Neural crest cell (in vitro differentiated cells): ENCODE data around the gene RNU1-1. TPM values are rescaled to one million over a fixed set of nuclear protein-coding genes. Genes with fewer than 3 reads are reported as not detected.
"Not testable (repeated sequence)": the region's sequence is repeated elsewhere in the genome, so short reads cannot be mapped to it uniquely, and the experiment has no call there.

Source experiments
- DNase-seq: peaks from one replicate; pipeline ENCODE4 v3.0.0; 2021; ENCODE audit warnings: low read depth, mixed read lengths, low spot score
- H3K27ac Mint-ChIP-seq: one replicate; pipeline ENCODE4 v1.8.0; 2021; ENCODE audit warnings: mild to moderate bottlenecking, mixed read lengths; ENCODE audit not compliant: unreplicated experiment
- H3K27me3 Mint-ChIP-seq: 2 replicates; pipeline ENCODE4 v1.8.0; 2021; ENCODE audit warnings: low read depth, mild to moderate bottlenecking, mixed read lengths
- H3K36me3 Mint-ChIP-seq: 2 replicates; pipeline ENCODE4 v1.8.0; 2021; ENCODE audit warnings: low read depth, mild to moderate bottlenecking, mixed read lengths
- H3K4me1 Mint-ChIP-seq: 2 replicates; pipeline ENCODE4 v1.8.0; 2021; ENCODE audit warnings: mixed read lengths
- H3K4me3 Mint-ChIP-seq: one replicate; pipeline ENCODE4 v1.8.0; 2021; ENCODE audit warnings: mild to moderate bottlenecking, mixed read lengths
- H3K9me3 Mint-ChIP-seq: 2 replicates; pipeline ENCODE4 v1.8.0; 2021; ENCODE audit warnings: mixed read lengths
- CTCF ChIP-seq: fragments of 200-600 bp; sonication (generic); conservative IDR thresholded peaks from 2 replicates; pipeline ENCODE4 v1.5.0; 2021; ENCODE audit warnings: antibody characterized with exemption, mild to moderate bottlenecking
- total RNA-seq: library from RNA; stranded (reverse); gene quantifications from 2 replicates; pipeline ENCODE4 v1.2.1, GENCODE V29; 2021

RNU1-1 gene
- total RNA-seq, 1 donor from 2014 or later = 3,042 TPM

DNA sequence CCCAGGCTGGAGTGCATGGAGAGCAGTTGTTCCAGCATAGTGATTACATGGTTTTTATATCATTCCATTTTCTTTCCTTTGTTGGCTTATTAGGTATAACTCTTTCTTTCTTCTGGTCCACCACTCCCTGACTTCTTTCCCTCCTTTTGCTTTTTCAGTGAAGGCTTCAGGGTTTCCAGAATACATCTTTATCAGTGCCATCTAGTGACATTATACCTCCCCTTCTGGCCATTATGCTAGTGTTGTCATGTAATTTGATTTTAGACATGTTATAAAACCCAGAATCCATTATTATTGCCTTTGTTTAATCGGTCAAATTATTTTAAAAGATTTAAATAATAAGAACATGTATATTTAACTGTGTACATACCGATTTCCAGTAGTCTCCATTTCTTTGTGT lies 10.6 kb downstream of the RNU1-1 start:
- peaks cover 6% of the 10 kb centered on the region for H3K4me1 Mint-ChIP-seq
- TF ChIP-seq CTCF = no peak
- H3K4me3 Mint-ChIP-seq = no peak overlapping the region
- no peak for DNase-seq
- H3K9me3 Mint-ChIP-seq = peaks cover 5% of the 10 kb centered on the region
- no peaks in the 10 kb centered on the region for H3K27me3 Mint-ChIP-seq
- H3K36me3 Mint-ChIP-seq = no peaks in the 10 kb centered on the region
- H3K27ac Mint-ChIP-seq = no peak overlapping the region

DNA sequence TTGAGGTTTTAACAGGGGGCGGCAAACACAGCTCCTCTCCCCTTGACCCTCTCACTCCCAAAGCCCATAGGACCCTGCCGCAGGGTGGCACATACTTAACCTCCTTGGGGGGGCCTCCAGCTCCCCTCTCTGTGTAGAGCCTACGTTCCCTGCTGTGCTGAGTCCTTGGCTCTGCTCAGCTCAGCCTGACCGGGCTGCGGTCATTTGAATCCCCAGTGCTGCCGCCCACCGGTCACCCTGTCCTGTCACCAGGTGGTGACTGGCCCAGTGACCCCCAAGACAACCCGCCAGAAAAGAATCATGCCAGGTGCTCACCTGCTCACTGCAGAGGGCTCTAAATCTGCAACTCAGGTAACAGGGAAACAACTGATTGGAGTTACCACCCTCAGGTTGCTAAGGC lies 12.6 kb downstream of the RNU1-1 start:
- H3K27ac Mint-ChIP-seq = not testable (repeated sequence)

DNA sequence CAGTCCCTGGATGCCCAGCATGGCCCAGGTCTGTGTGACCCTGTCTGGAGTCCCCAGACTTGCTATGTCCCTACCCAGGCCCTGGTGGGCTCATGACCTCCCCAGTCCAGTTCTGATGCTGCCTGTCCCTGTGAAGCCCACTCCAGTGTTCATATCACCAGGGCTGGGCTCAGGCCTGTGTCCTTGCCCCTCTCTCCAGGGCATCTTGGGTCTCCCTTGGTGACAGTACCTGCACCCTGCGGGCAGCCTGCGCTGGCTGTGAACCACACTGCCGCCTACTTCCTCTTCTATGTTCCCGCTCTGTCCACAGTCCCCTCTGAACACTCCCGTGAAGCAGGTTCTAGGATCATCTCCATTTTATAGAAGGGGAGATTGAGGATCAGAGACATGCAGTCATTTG lies 13.1 kb downstream of the RNU1-1 start:
- H3K9me3 Mint-ChIP-seq, DNase-seq, H3K27ac Mint-ChIP-seq, H3K27me3 Mint-ChIP-seq, H3K36me3 Mint-ChIP-seq: not testable (repeated sequence)
- Mint-ChIP-seq H3K4me3 (peak overlapping the region; percentile 58), H3K4me1 (peaks cover 14% of the 10 kb centered on the region)

More for the DNA sequence above, 12.6 kb downstream of the RNU1-1 start:
- H3K4me3 Mint-ChIP-seq = peak overlapping the region; percentile 58
- H3K27me3 Mint-ChIP-seq, DNase-seq, H3K36me3 Mint-ChIP-seq, H3K9me3 Mint-ChIP-seq: not testable (repeated sequence)
- peaks cover 14% of the 10 kb centered on the region for H3K4me1 Mint-ChIP-seq

DNA sequence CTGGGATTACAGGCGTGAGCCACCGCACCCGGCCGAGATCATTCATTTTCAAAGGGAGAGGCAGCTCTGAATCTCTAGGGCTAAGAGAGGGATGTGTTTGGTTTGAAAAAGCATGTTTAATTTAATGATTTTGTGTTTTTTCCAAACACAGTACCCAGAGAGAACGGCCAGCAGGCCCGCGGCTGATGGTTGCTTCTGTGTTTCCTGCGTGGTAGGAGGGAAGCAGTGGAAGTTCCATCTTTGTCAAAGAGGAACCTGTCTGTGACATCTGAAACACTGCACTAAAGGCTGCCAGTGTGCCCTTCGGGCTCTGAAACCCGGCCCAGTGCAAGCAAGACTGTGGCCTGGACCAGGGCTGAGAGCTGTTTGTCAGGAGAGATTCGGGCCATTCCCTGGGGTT lies 13.6 kb downstream of the RNU1-1 start:
- Mint-ChIP-seq H3K4me3 (peak overlapping the region; percentile 87), H3K4me1 (peaks cover 14% of the 10 kb centered on the region)
- not testable (repeated sequence) for H3K9me3 Mint-ChIP-seq, H3K36me3 Mint-ChIP-seq, H3K27ac Mint-ChIP-seq, DNase-seq, H3K27me3 Mint-ChIP-seq

- H3K36me3 Mint-ChIP-seq = no peaks in the 10 kb centered on the region
- peaks cover 15% of the 10 kb centered on the region for H3K4me1 Mint-ChIP-seq
- DNase-seq = peak; percentile 91
- peak overlapping the region; percentile 89 for H3K4me3 Mint-ChIP-seq
- no peaks in the 10 kb centered on the region for H3K9me3 Mint-ChIP-seq
- no peaks in the 10 kb centered on the region for H3K27me3 Mint-ChIP-seq
- H3K27ac Mint-ChIP-seq = no peak overlapping the region
- TF ChIP-seq CTCF = no peak
Observed at GRCh38 chr1:16498573-16499413, 15.3 kb downstream of the RNU1-1 start.

GRCh38 chr1:16498047-16498446 lies 16.0 kb downstream of the RNU1-1 start:
- H3K36me3 Mint-ChIP-seq, DNase-seq, H3K9me3 Mint-ChIP-seq, H3K27me3 Mint-ChIP-seq: not testable (repeated sequence)
- H3K27ac Mint-ChIP-seq = peak overlapping the region; percentile 43
- H3K4me1 Mint-ChIP-seq = peaks cover 19% of the 10 kb centered on the region
- H3K4me3 Mint-ChIP-seq = peak overlapping the region; percentile 89

GRCh38 chr1:16497474-16497904 lies 16.6 kb downstream of the RNU1-1 start:
- H3K36me3 Mint-ChIP-seq, H3K27ac Mint-ChIP-seq: not testable (repeated sequence)
- peak overlapping the region; percentile 89 for H3K4me3 Mint-ChIP-seq

DNA sequence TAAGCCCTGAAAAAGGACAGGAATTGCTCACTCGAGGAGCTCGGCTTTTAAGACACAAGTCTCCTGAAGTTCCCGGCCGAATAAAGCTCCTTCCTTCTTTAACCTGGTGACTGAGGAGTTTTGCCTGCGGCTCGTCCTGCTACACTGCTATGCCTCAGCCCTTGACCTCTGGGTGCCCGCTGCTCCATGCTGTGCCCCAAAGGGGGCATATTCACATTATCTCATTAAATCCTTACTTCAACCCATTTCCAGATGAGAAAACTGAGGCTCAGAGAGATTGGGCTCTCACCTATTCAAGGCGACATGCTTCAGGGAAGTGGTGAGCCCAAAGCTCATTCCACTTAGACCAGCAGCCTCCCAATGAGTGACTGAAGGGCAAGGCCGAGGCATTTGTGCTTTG lies 20.4 kb downstream of the RNU1-1 start:
- H3K4me1 Mint-ChIP-seq = peaks cover 17% of the 10 kb centered on the region
- not testable (repeated sequence) for H3K4me3 Mint-ChIP-seq, H3K27ac Mint-ChIP-seq, H3K27me3 Mint-ChIP-seq, H3K36me3 Mint-ChIP-seq, H3K9me3 Mint-ChIP-seq, DNase-seq

More at GRCh38 chr1:16497474-16497904, 16.6 kb downstream of the RNU1-1 start:
- not testable (repeated sequence) for H3K9me3 Mint-ChIP-seq, H3K27me3 Mint-ChIP-seq, DNase-seq
- peaks cover 23% of the 10 kb centered on the region for H3K4me1 Mint-ChIP-seq

- not testable (repeated sequence) for H3K27ac Mint-ChIP-seq, DNase-seq, H3K27me3 Mint-ChIP-seq, H3K36me3 Mint-ChIP-seq, H3K9me3 Mint-ChIP-seq
- H3K4me3 Mint-ChIP-seq = peak overlapping the region; percentile 58
- H3K4me1 Mint-ChIP-seq = peaks cover 16% of the 10 kb centered on the region
Observed at GRCh38 chr1:16492937-16493336, 21.1 kb downstream of the RNU1-1 start.
